Activated T-cell treated with anti-CD3 and anti-CD28 coated beads, Interleukin-2, amount 50 U/mL, for 4 hours (primary cell): ENCODE data around the gene ANKRD62. TPM values are rescaled to one million over a fixed set of nuclear protein-coding genes. Genes with fewer than 3 reads are reported as not detected.

Source experiments
- ATAC-seq, 2 donors: fragments of 200-7000 bp; cut with Tn5 transposase; one replicate each; pipeline ENCODE4 v1.10.0; 2021
- DNase-seq: peaks from one replicate; pipeline ENCODE4 v3.0.0-alpha.2; 2020
- H3K27me3 Mint-ChIP-seq: one replicate; pipeline ENCODE4 v1.8.0; 2021; ENCODE audit warnings: low read depth, mixed read lengths
- H3K36me3 Mint-ChIP-seq: one replicate; pipeline ENCODE4 v1.8.0; 2022; ENCODE audit warnings: mixed read lengths; ENCODE audit not compliant: insufficient read depth
- H3K4me1 Mint-ChIP-seq: one replicate; pipeline ENCODE4 v1.8.0; 2021; ENCODE audit warnings: low read depth, mixed read lengths
- H3K4me3 Mint-ChIP-seq: one replicate; pipeline ENCODE4 v1.8.0; 2021; ENCODE audit warnings: mild to moderate bottlenecking, moderate library complexity, mixed read lengths
- H3K9me3 Mint-ChIP-seq: one replicate; pipeline ENCODE4 v1.8.0; 2021; ENCODE audit warnings: mixed read lengths
- total RNA-seq, 3 donors: library from RNA; stranded (reverse); gene quantifications; one replicate each; pipeline ENCODE4 v1.2.1, GENCODE V29; 2021

Gene ANKRD62
- total RNA-seq, 3 donors from 2014 or later: not detected

GRCh38 chr18:12154361-12154760, 60.7 kb downstream of the ANKRD62 start:
- ATAC-seq (no peak), DNase-seq (no peak)
- H3K4me1 Mint-ChIP-seq: no peaks in the 10 kb centered on the region
- H3K4me3 Mint-ChIP-seq: no peak overlapping the region
- H3K36me3 Mint-ChIP-seq: no peaks in the 10 kb centered on the region
- H3K9me3 Mint-ChIP-seq: no peaks in the 10 kb centered on the region
- H3K27me3 Mint-ChIP-seq: peaks cover 1% of the 10 kb centered on the region

DNA sequence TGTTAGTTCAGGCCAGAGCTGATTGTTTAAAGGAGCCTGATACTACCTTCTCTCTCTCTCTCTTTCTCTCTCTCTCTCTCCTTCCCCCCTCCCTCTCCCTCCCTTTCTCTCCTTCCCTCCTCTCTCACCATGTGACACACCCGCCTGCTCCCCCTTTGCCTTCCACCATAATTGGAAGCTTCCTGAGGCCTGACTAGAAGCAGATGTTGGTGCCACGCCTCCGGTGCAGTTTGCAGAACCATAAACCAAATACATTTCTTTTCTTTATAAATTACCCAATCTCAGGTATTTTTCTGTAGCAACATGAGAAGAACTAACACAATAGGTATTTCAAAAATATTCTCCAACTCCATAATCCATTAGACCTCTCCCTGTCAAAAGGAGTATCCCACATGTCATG, 62.4 kb downstream of the ANKRD62 start:
- Mint-ChIP-seq H3K27me3 (peaks cover 3% of the 10 kb centered on the region), H3K4me3 (no peak overlapping the region), H3K36me3 (no peaks in the 10 kb centered on the region), H3K4me1 (no peaks in the 10 kb centered on the region), H3K9me3 (no peaks in the 10 kb centered on the region)
- ATAC-seq (no peak), DNase-seq (no peak)

DNA sequence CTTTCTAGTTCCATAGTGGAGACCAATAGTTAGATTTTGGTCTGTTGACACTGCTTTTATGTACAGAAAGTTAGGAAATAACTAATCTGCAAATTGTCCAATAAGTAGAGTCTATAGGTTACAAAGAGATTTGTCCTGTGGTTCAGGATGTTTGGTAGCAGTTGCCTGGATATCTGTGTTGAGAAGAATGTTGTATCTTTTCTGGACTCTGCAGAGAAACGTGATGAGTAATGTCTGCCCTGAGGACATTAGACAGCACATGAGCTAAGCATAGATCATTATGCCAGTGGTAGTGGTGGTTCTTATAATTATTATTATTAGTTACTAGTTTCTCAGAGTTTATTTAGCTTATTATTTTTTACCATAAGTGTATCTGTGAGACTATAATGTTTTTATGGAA, 65.8 kb downstream of the ANKRD62 start:
- no peaks in the 10 kb centered on the region for H3K36me3 Mint-ChIP-seq
- no peaks in the 10 kb centered on the region for H3K4me1 Mint-ChIP-seq
- no peak for DNase-seq
- no peak overlapping the region for H3K4me3 Mint-ChIP-seq
- H3K27me3 Mint-ChIP-seq: peaks cover 2% of the 10 kb centered on the region
- H3K9me3 Mint-ChIP-seq: no peaks in the 10 kb centered on the region
- no peak for ATAC-seq

GRCh38 chr18:12162786-12163185, 69.1 kb downstream of the ANKRD62 start:
- ATAC-seq: no peak
- peaks cover 6% of the 10 kb centered on the region for H3K9me3 Mint-ChIP-seq
- H3K4me1 Mint-ChIP-seq: no peaks in the 10 kb centered on the region
- no peak overlapping the region for H3K4me3 Mint-ChIP-seq
- no peaks in the 10 kb centered on the region for H3K36me3 Mint-ChIP-seq
- DNase-seq: no peak
- H3K27me3 Mint-ChIP-seq: peaks cover 5% of the 10 kb centered on the region

- Mint-ChIP-seq H3K4me3 (no peak overlapping the region), H3K36me3 (no peaks in the 10 kb centered on the region), H3K4me1 (no peaks in the 10 kb centered on the region), H3K9me3 (peaks cover 6% of the 10 kb centered on the region), H3K27me3 (peaks cover 5% of the 10 kb centered on the region)
- ATAC-seq: no peak
- no peak for DNase-seq
Measured at GRCh38 chr18:12165038-12165768, 71.6 kb downstream of the ANKRD62 start.

Other genes with a start within 250 kb of the ANKRD62 start
- gene CHMP1B, start 242.4 kb upstream of the ANKRD62 start, total RNA-seq: 10 to 100 TPM; 20.6 to 23.1 (median 21.1) TPM
- 10 to 100 TPM; 31.4 to 33.9 (median 31.6) TPM for gene MPPE1, start 185.5 kb upstream of the ANKRD62 start, total RNA-seq
- gene IMPA2, start 112.3 kb upstream of the ANKRD62 start, total RNA-seq: 10 to 100 TPM in 1 of 3 donors, 1 to 10 TPM in 2; 7.3 to 11.4 (median 9.8) TPM
- gene CIDEA, start 160.5 kb downstream of the ANKRD62 start, total RNA-seq: not detected
- gene TUBB6, start 214.4 kb downstream of the ANKRD62 start, total RNA-seq: 1 to 10 TPM; 1.1 to 2.6 (median 1.3) TPM